ENCODE data around the gene PEDS1.
"Not testable (repeated sequence)": the region's sequence is repeated elsewhere in the genome, so short reads cannot be mapped to it uniquely, and the experiment has no call there.

PEDS1 gene

GRCh38 chr20:50163570-50164317 lies 10.2 kb upstream of the PEDS1 start:
- no peak for DNase-seq (ENCODE audit: low read depth)

- DNase-seq (ENCODE audit: low read depth), result not testable (repeated sequence)
Observed at GRCh38 chr20:50161494-50161893, 8.0 kb upstream of the PEDS1 start.

- no peak for DNase-seq (ENCODE audit: low read depth)
Observed at GRCh38 chr20:50153153-50153499, 397 bp downstream of the PEDS1 start.

- no peak for DNase-seq (ENCODE audit: low read depth)
Observed at GRCh38 chr20:50152394-50153152, 950 bp downstream of the PEDS1 start.

GRCh38 chr20:50151034-50151743 lies 2.3 kb downstream of the PEDS1 start:
- DNase-seq (ENCODE audit: low read depth), result no peak

- no peak for DNase-seq (ENCODE audit: low read depth)
Observed at GRCh38 chr20:50149481-50150254, 3.9 kb downstream of the PEDS1 start.

GRCh38 chr20:50146732-50147662 lies 6.5 kb downstream of the PEDS1 start:
- peak; percentile 69 for DNase-seq (ENCODE audit: low read depth)

- no peak for DNase-seq (ENCODE audit: low read depth)
Observed at GRCh38 chr20:50146214-50146613, 7.3 kb downstream of the PEDS1 start.

- no peak for DNase-seq (ENCODE audit: low read depth)
Observed at GRCh38 chr20:50145566-50145965, 8.0 kb downstream of the PEDS1 start.

- DNase-seq (ENCODE audit: low read depth), result no peak
Observed at GRCh38 chr20:50144362-50144761, 9.2 kb downstream of the PEDS1 start.

GRCh38 chr20:50142812-50143211 lies 10.7 kb downstream of the PEDS1 start:
- DNase-seq (ENCODE audit: low read depth), result no peak

GRCh38 chr20:50141811-50142561 lies 11.5 kb downstream of the PEDS1 start:
- no peak for DNase-seq (ENCODE audit: low read depth)

GRCh38 chr20:50141018-50141675 lies 12.4 kb downstream of the PEDS1 start:
- no peak for DNase-seq (ENCODE audit: low read depth)

- DNase-seq (ENCODE audit: low read depth), result no peak
Observed at GRCh38 chr20:50140339-50140859, 13.1 kb downstream of the PEDS1 start.

GRCh38 chr20:50138479-50139393 lies 14.8 kb downstream of the PEDS1 start:
- DNase-seq (ENCODE audit: low read depth), result no peak

GRCh38 chr20:50138120-50138478 lies 15.4 kb downstream of the PEDS1 start:
- DNase-seq (ENCODE audit: low read depth), result no peak

GRCh38 chr20:50137702-50138101 lies 15.8 kb downstream of the PEDS1 start:
- DNase-seq (ENCODE audit: low read depth), result not testable (repeated sequence)

- DNase-seq (ENCODE audit: low read depth), result no peak
Observed at GRCh38 chr20:50136822-50137599, 16.5 kb downstream of the PEDS1 start.
